SK-N-SH (cell line): ENCODE results near the gene UBA3.

ENCODE experiments used
- CHD2 ChIP-seq: fragments of 150-350 bp; IDR thresholded peaks from 2 replicates; pipeline ENCODE4 v1.6.1; 2018; ENCODE audit warnings: low read length; ENCODE audit not compliant: partially characterized antibody
- CTCF ChIP-seq: fragments of 200-600 bp; sonication (generic); IDR thresholded peaks from 2 replicates; pipeline ENCODE4 v1.6.1; 2017; ENCODE audit warnings: antibody characterized with exemption, mild to moderate bottlenecking, moderate library complexity
- ELF1 ChIP-seq: IDR thresholded peaks from 2 replicates; pipeline ENCODE4 v1.4.0; 2012
- EP300 ChIP-seq, 2 experiments: IDR thresholded peaks; 2 replicates each; pipeline versions ENCODE4 v1.4.0 to v1.6.1; 2012; ENCODE audit warnings: borderline replicate concordance in 1 of 2, low read depth in 1 of 2, low read length in 1 of 2
- FOXJ3 ChIP-seq: sonication (generic); formaldehyde crosslinking; IDR thresholded peaks from 2 replicates; pipeline ENCODE4 v1.5.1; 2020; ENCODE audit warnings: mild to moderate bottlenecking, missing genetic modification reagents
- POLR2AphosphoS5 ChIP-seq: IDR thresholded peaks from 2 replicates; pipeline ENCODE4 v1.6.1; 2012; ENCODE audit warnings: low read depth, low read length
- RFX5 ChIP-seq: IDR thresholded peaks from 2 replicates; pipeline ENCODE4 v1.6.1; 2012; ENCODE audit warnings: mild to moderate bottlenecking, improper control_type of control experiment, low read length
- TCF12 ChIP-seq: IDR thresholded peaks from 2 replicates; pipeline ENCODE4 v1.4.0; 2012
- TEAD4 ChIP-seq: IDR thresholded peaks from 2 replicates; pipeline ENCODE4 v1.4.0; 2012; ENCODE audit warnings: mild to moderate bottlenecking, borderline replicate concordance; ENCODE audit not compliant: insufficient read depth
- TF ChIP-seq, protein P1 (sequence below): IDR thresholded peaks from 2 replicates; pipeline ENCODE4 v1.6.1; 2012; ENCODE audit warnings: mild to moderate bottlenecking, low read depth, low read length, moderate library complexity

GRCh38 chr3:69011096-69011730 lies 69.0 kb downstream of the UBA3 start:
- TF ChIP-seq CTCF (no peak), RFX5 (no peak), CHD2 (no peak), TCF12 (no peak), EP300 (IDR thresholded peaks at IDR 0.05; ENCODE audit: borderline replicate concordance in 1 of 2, low read depth in 1 of 2, low read length in 1 of 2) (no peak), TEAD4 (no peak), FOXJ3 (no peak), ELF1 (no peak), POLR2AphosphoS5 (no peak)
- TF ChIP-seq, protein P1, sequence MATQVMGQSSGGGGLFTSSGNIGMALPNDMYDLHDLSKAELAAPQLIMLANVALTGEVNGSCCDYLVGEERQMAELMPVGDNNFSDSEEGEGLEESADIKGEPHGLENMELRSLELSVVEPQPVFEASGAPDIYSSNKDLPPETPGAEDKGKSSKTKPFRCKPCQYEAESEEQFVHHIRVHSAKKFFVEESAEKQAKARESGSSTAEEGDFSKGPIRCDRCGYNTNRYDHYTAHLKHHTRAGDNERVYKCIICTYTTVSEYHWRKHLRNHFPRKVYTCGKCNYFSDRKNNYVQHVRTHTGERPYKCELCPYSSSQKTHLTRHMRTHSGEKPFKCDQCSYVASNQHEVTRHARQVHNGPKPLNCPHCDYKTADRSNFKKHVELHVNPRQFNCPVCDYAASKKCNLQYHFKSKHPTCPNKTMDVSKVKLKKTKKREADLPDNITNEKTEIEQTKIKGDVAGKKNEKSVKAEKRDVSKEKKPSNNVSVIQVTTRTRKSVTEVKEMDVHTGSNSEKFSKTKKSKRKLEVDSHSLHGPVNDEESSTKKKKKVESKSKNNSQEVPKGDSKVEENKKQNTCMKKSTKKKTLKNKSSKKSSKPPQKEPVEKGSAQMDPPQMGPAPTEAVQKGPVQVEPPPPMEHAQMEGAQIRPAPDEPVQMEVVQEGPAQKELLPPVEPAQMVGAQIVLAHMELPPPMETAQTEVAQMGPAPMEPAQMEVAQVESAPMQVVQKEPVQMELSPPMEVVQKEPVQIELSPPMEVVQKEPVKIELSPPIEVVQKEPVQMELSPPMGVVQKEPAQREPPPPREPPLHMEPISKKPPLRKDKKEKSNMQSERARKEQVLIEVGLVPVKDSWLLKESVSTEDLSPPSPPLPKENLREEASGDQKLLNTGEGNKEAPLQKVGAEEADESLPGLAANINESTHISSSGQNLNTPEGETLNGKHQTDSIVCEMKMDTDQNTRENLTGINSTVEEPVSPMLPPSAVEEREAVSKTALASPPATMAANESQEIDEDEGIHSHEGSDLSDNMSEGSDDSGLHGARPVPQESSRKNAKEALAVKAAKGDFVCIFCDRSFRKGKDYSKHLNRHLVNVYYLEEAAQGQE: no peak
